ENCODE results near the gene FOXP4.

DNA sequence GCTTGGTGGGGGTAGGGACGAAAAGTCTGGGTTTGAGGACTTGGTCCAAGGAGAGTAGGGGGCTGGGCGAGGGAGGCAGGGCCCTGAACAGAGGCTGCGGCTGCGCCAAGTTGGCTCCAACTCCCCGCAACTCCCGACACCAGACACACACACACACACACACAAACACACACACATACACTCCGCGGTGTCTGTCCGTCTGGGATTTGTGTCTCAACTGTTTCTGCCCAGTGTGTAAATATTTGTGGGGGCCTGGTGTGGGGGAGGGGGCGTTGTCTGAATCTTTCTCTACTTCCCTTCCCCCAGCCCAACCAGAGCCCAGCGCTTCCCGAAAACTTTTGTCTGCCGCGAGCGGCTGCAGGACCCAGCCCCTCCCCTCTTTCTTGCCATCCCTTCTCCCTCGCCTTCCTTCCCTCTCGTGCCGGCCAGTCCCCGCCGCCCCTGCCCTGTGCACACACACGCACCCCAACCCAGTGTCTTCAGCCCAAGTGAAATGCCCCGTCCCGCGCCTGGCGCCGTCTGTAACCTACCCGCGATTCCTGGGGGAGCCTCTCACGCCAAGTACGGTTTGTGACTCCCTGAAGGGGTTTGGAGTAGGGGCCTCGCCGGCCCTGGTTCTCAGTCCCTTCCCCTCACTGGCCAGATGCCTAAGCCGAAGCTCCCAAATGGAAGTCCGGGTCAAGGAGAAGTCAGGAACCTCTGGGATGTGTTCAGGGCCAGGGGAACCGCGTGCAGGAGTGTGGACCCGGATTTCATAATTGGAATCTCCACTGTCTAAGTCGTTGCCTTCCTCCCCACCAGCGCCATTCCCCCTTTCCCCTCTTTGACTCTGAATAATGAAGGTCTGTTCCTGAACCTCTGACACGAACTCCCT is 93.0 kb downstream of the FOXP4 start:
- TF ChIP-seq, protein P1, sequence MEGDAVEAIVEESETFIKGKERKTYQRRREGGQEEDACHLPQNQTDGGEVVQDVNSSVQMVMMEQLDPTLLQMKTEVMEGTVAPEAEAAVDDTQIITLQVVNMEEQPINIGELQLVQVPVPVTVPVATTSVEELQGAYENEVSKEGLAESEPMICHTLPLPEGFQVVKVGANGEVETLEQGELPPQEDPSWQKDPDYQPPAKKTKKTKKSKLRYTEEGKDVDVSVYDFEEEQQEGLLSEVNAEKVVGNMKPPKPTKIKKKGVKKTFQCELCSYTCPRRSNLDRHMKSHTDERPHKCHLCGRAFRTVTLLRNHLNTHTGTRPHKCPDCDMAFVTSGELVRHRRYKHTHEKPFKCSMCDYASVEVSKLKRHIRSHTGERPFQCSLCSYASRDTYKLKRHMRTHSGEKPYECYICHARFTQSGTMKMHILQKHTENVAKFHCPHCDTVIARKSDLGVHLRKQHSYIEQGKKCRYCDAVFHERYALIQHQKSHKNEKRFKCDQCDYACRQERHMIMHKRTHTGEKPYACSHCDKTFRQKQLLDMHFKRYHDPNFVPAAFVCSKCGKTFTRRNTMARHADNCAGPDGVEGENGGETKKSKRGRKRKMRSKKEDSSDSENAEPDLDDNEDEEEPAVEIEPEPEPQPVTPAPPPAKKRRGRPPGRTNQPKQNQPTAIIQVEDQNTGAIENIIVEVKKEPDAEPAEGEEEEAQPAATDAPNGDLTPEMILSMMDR (IDR thresholded peaks at IDR 0.05; ENCODE audit: low read depth, low read length) = no peak
- no peak for TF ChIP-seq EZH2phosphoT487 (IDR thresholded peaks at IDR 0.05; ENCODE audit: low read depth)

All from OCI-LY3 (cell line).